HG02885 (cell line): ENCODE measurements around the gene TUBA8.

Source experiments
- ATAC-seq: cut with Tn5 transposase; IDR thresholded peaks from one replicate; pipeline ENCODE4 v1.9.1; 2021; ENCODE audit warnings: mild to moderate bottlenecking; ENCODE audit not compliant: unreplicated experiment, poor library complexity

TUBA8 gene

DNA sequence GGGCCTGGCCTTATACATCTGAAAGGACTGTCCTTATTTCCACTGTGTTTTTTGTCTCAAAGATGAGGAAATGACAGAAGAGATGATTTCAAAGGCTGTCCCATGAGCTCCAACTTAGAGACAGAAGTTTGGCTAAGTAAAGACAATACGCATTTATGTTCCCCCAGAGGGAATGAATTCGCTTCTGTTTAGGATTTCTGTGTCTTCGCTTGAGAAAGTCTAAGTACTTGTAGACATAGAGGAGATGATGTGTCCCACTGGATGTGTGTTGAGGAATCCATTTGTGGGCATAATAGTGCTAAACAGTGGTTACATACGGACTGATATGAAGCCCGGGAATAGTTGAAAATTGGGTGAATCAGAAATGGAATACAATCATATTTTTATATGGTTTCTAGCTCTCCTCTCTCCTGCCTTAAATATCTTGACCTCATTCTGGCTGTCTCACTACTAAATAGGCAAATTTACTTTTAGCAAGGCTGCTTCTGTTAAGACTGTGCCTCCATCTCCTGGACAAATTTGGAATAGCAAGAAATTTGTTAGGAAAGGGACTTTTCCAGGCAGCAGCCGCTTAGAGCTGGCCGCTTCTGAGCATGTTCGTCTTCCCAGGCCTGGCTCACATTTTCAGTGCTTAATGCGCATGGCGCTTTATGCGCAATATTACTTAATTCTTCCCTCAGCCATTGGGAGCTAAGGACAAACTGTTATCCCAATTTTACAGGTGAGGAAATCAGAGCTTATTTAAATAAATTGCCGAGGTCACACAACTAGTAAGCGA is 34.7 kb upstream of the TUBA8 start:
- ATAC-seq, result no peak

DNA sequence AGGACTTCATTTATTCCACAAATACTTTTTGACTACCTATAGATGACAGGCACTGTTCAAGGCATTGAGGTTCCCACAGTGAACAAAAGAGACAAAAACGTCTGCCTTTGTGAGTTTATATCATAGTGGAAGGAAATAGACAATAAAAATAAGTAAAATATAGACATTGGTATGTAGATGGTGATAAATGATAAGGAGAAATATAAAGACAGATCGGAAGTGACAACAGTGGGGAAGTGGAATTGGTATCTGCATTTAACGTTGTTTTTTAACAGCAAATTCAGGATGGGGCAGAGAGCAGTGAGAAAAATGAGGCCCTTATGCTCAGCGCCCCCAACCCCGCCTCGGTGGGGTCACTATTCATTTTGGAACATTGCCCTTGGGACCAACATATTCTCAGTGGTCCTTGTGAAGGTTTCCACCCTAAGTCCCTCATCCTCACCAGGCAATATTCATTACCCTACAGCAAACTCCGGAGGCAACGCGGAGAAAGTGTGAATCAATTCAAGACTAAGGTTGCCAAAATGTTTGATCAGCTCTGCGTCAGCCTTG is 33.4 kb upstream of the TUBA8 start:
- no peak for ATAC-seq

DNA sequence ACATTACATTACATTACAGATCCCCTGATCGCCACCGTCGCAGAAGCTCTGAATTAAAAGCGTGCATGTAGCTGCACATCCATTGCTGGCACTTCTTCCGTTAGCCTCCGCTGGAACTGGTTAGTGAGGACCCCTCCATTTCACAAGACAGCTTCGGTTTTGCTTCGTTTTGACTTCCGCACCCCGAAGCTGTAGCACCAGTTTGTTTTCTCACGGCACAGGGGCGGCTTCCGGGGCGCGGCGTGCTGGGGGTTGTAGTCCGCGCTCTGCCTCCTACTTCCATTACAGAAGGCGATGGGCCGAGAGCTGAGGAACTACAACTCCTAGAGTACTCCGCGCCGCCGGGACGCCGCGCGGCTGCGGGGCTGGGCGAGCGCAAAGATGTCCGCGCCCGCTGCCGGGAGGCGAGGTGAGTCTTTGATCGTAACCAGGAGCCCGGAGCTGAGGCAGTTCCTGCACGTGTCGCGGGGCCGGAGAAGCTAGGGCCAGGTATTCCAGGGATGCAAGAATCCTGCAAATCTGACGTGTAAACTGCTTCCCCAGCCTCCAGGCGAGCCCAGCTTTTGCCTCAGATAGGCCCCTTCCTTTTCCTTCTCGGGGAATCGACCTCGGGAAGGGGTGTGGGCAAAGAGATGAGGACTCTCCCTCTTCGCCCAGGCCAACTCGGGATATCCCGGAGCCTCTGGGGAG is 32.8 kb upstream of the TUBA8 start, which contains the start of gene PEX26:
Gene PEX26 (plus strand): TSS at position 352 of the 690 bp plus-strand sequence. CDS start 387 bp downstream, outside the sequence.
- ATAC-seq, result peak; percentile 96

DNA sequence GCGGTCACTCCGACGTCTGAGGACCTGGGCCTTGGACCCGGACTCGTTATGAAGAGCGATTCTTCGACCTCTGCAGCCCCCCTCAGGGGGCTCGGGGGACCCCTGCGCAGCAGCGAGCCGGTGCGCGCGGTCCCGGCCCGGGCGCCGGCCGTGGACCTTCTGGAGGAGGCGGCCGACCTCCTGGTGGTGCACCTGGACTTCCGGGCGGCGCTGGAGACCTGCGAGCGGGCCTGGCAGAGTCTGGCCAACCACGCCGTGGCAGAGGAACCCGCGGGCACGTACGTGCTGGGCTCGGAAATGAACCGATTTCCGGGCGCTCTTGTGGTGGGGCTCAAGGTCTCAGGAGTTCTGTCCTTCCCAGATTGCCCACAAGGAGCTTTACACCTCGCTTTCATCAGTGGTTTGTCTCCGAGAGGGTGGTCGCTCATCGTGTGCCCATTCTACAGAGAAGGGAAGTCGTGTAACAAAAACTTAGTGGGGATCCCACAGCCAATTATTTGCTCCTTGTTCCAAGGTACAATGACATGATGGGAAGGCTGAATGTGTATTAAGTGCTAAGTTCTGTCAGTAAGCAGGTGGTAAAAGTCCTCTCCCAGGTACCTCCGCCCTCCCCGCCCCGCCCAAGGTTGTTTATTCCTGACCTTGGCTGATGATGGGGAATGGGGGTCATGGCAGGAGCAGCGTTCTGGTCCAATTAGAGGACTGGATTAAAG is 32.1 kb upstream of the TUBA8 start:
- peak; percentile 15 for ATAC-seq

DNA sequence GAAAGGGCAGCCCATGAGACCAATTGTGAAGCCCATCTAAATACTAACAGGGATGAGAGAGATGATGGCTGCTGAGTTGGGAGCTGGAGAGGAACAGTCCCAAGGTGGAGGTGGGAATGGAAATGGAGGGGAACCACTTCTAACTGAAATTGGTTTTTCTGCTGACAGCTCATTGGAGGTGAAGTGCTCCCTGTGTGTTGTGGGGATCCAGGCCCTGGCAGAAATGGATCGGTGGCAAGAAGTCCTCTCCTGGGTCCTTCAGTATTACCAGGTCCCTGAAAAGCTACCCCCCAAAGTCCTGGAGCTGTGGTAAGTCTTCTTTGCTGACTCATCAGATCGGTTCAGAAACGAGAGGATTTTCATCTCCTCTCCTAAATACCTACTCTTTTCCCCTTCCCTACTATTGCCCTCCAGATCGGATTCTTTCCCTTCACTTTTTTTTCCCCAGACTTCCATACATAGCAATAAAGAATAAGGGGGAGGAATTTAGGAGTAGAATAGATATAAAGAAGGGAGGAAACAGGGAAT is 30.8 kb upstream of the TUBA8 start:
- no peak for ATAC-seq

DNA sequence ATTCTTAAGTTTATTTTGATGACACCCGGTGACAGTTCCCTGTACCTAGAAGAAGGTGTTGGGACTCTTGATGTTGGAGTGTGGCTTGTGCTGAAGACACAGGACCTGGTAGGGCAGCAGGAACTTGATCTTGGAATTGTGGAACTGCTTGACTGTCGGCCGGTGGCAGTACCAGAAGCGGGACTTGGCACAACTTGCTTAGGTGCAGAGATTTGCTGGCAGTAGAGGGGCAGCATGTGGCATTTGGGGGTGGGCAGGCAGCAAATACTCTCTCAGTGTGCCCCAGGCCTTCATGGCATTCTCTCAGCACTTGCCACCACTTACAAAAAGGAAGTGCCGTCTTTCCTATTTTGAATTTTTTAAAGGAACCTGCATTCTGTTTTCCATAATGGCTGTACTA is 29.2 kb upstream of the TUBA8 start:
- ATAC-seq, result no peak

DNA sequence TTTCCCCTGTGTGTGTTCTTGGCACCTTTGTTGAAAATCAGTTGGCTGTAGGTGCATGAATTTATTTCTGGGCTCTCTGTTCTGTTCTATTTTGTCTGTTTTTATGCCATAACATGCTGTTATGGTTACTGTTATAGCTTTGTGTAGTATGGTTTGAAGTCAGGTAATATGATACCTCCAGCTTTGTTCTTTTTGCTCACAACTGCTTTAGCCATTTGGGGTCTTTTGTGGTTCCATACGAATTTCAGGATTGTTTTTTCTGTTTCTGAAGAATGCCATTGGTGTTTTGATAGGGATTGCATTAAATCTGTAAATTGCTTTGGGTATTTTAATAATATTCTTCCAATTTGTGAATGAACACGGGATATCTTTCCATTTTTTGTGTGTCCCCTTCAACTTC is 28.1 kb upstream of the TUBA8 start:
- no peak for ATAC-seq

DNA sequence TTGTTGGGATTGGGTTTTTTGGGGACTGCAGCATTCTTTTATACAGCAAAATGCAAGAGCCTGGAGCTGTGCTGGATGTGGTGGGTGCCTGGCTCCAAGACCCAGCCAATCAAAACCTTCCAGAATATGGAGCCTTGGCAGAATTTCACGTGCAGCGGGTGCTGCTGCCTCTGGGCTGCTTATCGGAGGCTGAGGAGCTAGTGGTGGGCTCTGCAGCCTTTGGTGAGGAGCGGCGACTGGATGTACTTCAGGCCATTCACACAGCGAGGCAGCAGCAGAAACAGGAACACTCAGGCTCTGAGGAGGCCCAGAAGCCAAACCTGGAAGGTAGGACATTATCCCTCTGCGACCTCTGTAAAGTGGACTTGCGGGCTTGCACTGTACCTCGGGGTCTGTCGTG is 27.2 kb upstream of the TUBA8 start:
- no peak for ATAC-seq

DNA sequence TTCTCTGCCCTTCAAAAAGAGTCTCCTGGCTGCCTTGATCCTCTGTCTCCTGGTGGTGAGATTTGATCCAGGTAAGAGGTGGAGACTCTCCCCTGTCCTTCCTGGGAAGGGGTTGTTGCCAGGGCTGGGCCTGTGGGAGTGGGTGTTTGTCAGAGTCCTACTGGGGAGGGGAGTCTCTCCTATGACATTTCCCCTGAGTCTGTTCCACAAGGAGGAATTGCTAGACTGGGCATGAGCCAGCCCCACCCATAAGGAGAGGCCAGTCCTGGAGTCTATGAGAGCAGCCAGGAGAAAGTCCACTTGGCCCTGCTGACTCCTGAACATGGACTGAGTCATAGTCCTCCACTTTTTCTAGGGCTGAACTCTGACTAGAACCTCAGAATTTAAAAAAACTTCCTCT is 25.4 kb upstream of the TUBA8 start:
- ATAC-seq, result no peak

DNA sequence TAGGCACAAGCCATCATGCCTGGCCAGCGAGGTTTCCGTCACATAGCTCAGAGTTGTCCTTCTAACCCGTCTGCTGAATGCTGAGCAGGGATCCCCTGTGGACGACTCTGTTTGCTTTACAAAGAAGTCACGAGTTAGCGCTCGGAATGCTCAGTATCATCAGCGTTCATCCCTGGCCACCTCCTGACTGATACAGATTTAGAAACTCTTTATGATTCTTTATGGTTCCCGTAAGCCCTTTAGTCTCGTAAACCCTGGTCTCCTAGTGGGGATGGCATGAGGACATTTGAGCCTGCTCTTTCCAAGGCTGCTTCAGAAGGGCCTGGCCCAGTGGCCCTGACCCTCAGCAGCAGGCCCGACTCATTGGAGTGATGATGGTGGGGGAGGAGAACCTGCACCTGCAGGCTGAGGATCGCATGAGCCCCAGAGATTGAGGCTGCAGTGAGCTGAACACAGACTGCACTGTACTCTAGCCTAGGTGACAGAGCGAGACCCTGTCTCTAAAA is 23.2 kb upstream of the TUBA8 start:
- no peak for ATAC-seq

DNA sequence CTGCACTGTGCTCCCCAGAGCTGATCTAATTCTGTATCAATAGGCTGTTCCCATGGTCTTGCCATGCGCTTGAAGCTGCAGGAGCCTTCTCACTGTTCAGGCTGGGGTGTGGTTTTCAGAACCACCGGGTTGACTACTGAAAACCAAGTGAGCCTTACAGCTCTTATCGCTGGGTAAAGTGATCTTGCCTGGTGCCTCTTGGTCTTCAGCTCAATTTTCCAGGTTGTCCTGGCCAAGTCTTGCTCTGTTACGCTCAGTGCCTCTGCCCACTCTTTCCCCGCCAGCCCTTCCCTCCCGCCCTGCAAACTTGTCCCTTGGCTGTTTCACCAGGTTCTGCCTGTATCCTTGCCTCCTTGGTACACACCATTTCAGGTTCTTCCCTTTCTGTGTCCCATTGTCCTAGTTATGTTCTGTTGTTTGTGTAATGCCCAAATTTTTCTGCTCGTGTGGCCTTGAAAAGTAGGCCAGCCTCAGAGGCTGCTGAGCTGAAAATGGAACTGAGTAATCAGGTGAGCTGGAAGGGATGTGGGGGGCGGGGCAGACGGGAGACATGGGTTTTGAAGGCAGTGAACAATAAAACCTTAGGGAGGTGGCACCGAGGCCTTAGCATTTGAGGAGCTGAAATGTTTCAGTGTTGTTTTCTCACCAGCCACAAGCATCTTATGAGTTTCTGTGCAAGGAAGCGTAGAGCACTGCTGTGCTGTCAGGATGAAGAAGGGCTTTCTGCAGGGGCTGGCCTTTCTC is 21.6 kb upstream of the TUBA8 start:
- ATAC-seq, result peak; percentile 54

DNA sequence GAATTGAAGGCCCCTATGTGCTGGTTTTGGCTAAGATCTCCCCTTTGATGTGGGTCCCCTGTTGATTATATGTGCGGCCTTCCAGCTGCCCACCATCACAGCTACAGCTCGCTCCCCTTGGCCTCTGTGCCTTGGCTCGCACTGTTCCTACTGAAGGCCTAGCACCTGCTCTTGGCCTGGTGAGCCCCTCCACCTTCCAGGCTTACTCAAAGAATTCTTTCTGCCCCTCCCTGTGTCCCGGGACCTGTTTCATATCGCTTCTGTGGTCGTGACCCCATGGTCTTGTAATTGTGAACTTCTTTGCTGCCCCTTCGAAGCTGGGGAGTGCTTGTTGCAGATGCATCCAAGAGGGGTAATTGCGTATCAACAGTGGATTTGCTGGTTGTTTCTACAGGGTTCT is 20.3 kb upstream of the TUBA8 start:
- no peak for ATAC-seq

DNA sequence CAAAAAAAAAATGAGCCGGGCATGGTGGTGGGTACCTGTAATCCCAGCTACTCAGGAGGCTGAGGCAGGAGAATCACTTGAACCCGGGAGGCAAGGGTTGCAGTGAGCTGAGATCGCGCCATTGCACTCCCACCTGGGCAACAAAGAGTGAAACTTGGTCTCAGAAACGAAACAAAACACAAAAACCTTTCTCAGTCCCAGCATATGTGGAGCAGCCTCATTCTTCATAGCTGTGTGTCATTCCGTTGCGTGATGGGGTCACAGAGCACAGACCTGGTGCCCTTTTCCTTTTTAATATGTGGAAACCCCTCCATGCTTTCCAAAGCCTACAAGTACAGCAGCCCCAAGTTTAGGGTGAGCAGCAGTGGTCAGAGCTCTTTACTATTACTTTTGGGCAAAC is 19.1 kb upstream of the TUBA8 start:
- ATAC-seq, result peak; percentile 37

DNA sequence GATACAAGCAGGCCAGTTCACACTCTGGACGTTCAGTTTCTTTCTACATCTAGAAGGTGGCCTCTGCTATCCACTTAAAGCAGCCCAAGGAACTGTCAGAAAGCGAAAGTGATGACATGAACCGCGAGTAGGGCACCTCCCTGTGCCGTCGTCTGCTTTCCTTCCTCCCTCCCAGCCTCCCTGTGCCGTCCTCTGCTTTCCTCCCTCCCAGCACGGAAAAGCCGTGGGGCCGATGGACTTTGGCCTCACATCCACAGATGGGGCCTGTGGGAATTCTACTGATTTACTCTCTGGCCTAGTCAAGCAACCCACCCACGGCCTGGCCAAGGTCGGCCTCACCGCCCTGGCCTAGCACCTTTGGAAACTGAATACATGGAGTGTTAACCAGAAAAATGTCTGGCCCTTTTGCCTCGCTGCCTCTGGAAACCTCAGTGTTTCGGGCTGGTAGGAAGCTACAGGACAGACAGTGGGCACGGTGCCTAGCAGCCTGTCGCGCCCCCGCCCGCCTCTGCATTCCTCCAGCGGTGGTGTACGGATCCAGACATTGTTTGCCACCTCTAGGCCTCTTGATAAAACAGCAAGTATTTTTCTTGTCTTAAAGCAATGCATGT is 18.6 kb upstream of the TUBA8 start:
- ATAC-seq, result peak; percentile 63

DNA sequence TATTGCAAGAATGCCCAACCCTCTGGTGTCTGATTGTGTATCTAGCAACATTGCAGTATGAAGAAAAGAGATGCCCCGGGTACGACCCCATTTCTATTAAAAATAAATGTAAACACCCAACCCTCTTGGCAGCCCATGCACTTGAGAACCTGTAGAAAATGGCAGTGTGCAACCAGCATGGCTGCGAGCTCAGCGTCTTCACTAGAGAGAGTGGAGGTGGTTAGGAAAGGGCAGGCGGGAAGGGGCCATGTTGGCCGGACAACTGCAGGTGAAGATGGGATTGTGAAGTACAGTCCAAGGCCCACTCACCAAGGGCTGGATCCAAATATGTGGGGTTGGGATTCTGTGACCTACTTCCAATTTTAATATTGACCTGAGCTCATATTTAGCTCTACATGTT is 16.9 kb upstream of the TUBA8 start:
- no peak for ATAC-seq

DNA sequence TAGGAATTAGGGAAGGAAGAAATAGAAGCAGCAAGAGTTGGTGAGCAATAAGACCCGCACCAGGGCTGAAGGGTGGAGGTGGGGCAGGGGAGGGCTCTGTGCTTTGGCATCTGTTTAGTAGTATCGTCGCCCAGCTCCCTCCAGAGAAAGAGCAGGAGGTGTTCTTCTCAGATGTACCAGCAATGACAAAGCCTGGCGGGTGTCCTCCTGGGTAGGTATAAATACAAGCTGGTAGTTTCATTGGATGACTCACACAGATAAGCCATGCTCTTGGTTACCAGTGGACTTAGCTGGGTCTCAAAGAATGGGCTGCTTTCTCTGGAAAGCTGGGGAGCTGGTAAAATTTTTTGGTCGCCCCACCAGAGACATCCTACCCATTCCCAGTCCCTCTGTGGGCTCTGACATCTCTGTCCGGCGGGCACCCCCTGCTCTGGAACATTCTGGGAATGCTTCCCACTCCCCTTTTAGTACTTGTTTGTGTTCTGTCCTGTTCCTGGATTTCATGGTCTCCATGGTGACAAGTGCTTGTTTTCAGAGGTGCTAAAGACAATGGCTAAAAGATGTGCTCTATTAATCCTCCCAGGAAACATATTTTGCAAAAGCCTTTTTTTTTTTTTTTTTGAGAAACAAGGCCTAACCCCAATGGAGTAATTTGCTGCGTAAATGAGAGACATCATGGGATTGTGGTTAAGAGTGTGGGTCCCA is 15.4 kb upstream of the TUBA8 start:
- no peak for ATAC-seq

DNA sequence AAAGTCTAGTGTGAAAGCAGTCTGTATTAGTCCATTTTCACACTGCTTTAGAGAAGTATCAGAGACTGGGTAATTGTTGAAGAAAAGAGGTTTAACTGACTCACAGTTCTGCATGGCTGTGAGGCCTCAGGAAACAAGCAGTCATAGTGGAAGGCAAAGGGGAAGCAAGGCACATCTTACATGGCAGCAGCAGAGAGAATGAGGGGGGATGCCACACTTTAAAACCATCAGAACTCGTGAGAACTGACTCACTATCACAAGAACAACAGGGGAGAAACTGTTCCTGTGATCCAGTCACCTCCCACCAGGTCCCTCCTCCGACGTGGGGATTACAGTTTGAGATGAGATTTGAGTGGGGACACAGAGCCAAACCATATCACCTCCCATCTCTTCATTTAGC is 13.8 kb upstream of the TUBA8 start:
- ATAC-seq, result no peak

DNA sequence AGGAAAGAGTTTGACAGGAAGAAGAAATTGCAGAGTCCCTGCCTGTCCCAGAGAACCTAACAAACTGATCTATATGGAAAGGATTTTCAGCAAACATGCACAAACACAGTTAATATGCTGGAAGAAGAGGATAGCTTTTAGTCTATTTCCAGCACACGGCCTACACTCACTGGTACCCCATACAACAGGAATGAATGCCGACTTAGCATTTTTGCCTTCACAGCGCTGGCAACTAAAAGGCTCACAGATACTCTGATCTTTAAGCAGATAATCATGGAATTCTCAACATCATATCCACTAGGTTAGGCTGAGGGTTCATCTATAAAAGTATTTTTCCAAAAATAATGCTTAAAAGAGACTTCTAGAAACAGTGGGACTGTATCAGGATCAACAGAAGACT is 9.8 kb upstream of the TUBA8 start:
- ATAC-seq, result no peak

DNA sequence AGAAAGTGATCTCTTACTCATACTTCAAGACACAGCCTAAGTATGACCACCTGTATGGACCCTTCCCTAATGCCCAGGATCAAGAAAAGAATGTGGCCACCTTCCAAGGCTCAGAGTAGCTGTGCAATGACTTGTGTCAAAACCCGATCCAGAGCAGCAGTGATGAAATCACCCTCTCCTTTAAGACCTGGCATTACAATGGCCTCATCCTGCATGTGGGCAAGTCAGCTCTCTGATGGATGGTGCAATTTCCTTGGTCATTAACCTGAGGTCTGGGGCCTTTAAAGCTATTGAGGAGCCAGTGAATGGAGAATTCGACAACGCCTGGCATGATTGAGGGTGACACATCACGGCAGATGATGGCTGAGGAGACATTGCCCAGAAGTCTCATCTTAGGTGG is 9.1 kb upstream of the TUBA8 start:
- ATAC-seq, result no peak
